Measurements from ENCODE around the gene ENO1. TPM values are rescaled to one million over a fixed set of nuclear protein-coding genes. Genes with fewer than 3 reads are reported as not detected.
A peak's percentile ranks its signal among the peaks of the same experiment; 100 is the strongest.

Gene ENO1
- total and polyA plus RNA-seq, 4 donors = 270 to 499 (median 380) TPM

DNA sequence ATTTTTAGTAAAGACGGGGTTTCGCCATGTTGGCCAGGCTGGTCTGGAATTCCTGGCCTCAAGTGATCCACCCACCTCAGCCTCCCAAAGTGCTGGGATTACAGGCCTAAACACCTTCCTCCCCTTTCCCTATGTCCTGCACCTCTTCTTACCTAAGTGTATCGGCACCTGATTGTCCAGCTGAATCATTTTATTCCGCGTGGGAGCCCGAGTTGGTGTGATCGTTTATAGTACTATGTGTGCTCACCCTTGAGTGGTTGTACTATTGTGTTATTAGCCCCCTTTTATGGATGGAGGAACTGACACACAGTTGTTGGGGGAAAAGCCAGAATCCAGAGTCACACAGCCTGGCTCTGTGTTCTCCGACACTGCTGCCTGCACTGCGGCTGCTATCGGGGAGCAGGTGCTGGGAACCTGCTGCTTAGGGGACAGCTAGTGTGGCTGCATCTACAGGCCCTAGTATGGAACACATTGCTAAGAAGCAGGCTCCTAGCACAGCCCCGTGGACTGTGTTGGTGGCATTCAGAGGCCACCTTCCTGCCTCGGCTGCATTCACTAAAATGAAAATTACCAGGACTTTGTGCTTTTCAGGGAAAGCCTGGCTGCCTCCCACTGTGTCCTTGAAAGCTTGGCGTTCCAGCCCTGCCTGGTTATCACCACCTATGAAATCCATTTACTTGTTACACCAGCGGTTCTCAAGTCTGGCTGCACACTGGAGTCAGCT is 21.6 kb downstream of the ENO1 start (continued):
- TF ChIP-seq, protein P1, sequence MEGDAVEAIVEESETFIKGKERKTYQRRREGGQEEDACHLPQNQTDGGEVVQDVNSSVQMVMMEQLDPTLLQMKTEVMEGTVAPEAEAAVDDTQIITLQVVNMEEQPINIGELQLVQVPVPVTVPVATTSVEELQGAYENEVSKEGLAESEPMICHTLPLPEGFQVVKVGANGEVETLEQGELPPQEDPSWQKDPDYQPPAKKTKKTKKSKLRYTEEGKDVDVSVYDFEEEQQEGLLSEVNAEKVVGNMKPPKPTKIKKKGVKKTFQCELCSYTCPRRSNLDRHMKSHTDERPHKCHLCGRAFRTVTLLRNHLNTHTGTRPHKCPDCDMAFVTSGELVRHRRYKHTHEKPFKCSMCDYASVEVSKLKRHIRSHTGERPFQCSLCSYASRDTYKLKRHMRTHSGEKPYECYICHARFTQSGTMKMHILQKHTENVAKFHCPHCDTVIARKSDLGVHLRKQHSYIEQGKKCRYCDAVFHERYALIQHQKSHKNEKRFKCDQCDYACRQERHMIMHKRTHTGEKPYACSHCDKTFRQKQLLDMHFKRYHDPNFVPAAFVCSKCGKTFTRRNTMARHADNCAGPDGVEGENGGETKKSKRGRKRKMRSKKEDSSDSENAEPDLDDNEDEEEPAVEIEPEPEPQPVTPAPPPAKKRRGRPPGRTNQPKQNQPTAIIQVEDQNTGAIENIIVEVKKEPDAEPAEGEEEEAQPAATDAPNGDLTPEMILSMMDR (IDR thresholded peaks at IDR 0.05; ENCODE audit: low read depth, low read length, missing input control) = no peak
- TF ChIP-seq FOXA1 (IDR thresholded peaks at IDR 0.05) = no peak
- no peak for TF ChIP-seq TAF1 (conservative IDR thresholded peaks at IDR 0.05)
- no peak for TF ChIP-seq RXRA (IDR thresholded peaks at IDR 0.05)
- TF ChIP-seq EGR1 (IDR thresholded peaks at IDR 0.05; ENCODE audit: low read depth in 2 of 2) = no peak
- TF ChIP-seq NR2F2 (IDR thresholded peaks at IDR 0.05) = no peak
- TF ChIP-seq MAX (IDR thresholded peaks at IDR 0.05) = no peak
- no peak for TF ChIP-seq RAD21 (IDR thresholded peaks at IDR 0.05)
- no peak for TF ChIP-seq FOXA2 (IDR thresholded peaks at IDR 0.05)

GRCh38 chr1:8854240-8854639 is 24.2 kb downstream of the ENO1 start:
- 89% methylated on average over 7 of the region's 7 CpGs for WGBS
- Histone ChIP-seq H3K9ac (ENCODE audit: low read depth in 1 of 2, low read length in 2 of 2) (no peak overlapping the region), H3K4me1 (ENCODE audit: control insufficient read depth in 4 of 4, insufficient read depth in 4 of 4, low read length in 3 of 4) (peaks cover 0 to 25% (median 23%) of the 10 kb centered on the region in 4 donors), H3K36me3 (ENCODE audit: control insufficient read depth in 4 of 4, insufficient read depth in 3 of 4, low read depth in 1 of 4, low read length in 3 of 4) (peaks cover 0 to 10% (median 4%) of the 10 kb centered on the region in 4 donors), H3K4me3 (ENCODE audit: low read depth in 1 of 3, low read length in 3 of 3) (no peak overlapping the region), H3K27me3 (ENCODE audit: control insufficient read depth in 4 of 4, insufficient read depth in 4 of 4, low read length in 3 of 4) (no peaks in the 10 kb centered on the region), H3K27ac (ENCODE audit: low read depth in 1 of 2, low read length in 2 of 2) (peak overlapping the region; percentile 28 to 53), H3K9me3 (ENCODE audit: control insufficient read depth in 4 of 4, low read length in 3 of 4) (no peaks in the 10 kb centered on the region)
- TF ChIP-seq RXRA (IDR thresholded peaks at IDR 0.05) (no peak), SP1 (IDR thresholded peaks at IDR 0.05) (no peak), FOXA1 (IDR thresholded peaks at IDR 0.05) (no peak), REST (IDR thresholded peaks at IDR 0.05) (no peak), MAX (IDR thresholded peaks at IDR 0.05) (no peak), HNF4A (conservative IDR thresholded peaks at IDR 0.05) (no peak), YY1 (IDR thresholded peaks at IDR 0.05) (no peak), NR2F2 (IDR thresholded peaks at IDR 0.05) (no peak), ATF3 (IDR thresholded peaks at IDR 0.05) (no peak), HNF4G (IDR thresholded peaks at IDR 0.05) (no peak), EGR1 (IDR thresholded peaks at IDR 0.05; ENCODE audit: low read depth in 2 of 2) (no peak), JUND (IDR thresholded peaks at IDR 0.05) (no peak)
- DNase-seq (ENCODE audit: low spot score) = no peak
